ENCODE measurements around the gene AATF. TPM values are rescaled to one million over a fixed set of nuclear protein-coding genes. Genes with fewer than 3 reads are reported as not detected.

Gene AATF
- polyA plus RNA-seq, 3 donors, result 24.3 to 57.9 (median 41.1) TPM

GRCh38 chr17:37089956-37090355, 141.2 kb downstream of the AATF start:
- H3K4me1 ChIP-seq (ENCODE audit: control insufficient read depth in 1 of 2, insufficient read depth in 2 of 2, low read length in 2 of 2), result peaks cover 18 to 21% of the 10 kb centered on the region in 2 donors
- intact Hi-C loops (cut with micrococcal nuclease), result no loop called here
- peak overlapping the region; percentile 48 to 81 for H3K27ac ChIP-seq (ENCODE audit: low read depth in 1 of 2, low read length in 2 of 2)
- H3K36me3 ChIP-seq (replicated peaks in 1 of 2; ENCODE audit: control insufficient read depth in 1 of 2, insufficient read depth in 2 of 2, low read length in 2 of 2), result peaks cover 9 to 29% of the 10 kb centered on the region in 2 donors
- 0% methylated on average over 1 of the region's 7 CpGs for WGBS (ENCODE audit: insufficient coverage)
- H3K4me2 ChIP-seq (replicated peaks; ENCODE audit: extremely low read depth, low read length, poor library complexity, severe bottlenecking), result peak overlapping the region; percentile 44
- peak overlapping the region in 1 of 2 donors; percentile 71 for H3K4me3 Mint-ChIP-seq
- H3K9ac ChIP-seq (ENCODE audit: insufficient read depth, low read length, poor library complexity, severe bottlenecking), result peak overlapping the region; percentile 29
- peak overlapping the region; percentile 65 to 93 (median 87) for H3K27ac Mint-ChIP-seq
- DNase-seq, result peak; percentile 42 to 71 (median 44)
- H3K4me3 ChIP-seq (replicated peaks in 1 of 3; ENCODE audit: low read depth in 2 of 3, low read length in 3 of 3), result peak overlapping the region in 1 of 3 experiments; percentile 26
- no peaks in the 10 kb centered on the region for H3K79me2 ChIP-seq (ENCODE audit: insufficient read depth, low read length)
- H3K9me3 ChIP-seq (replicated peaks in 1 of 2; ENCODE audit: control insufficient read depth in 1 of 2, insufficient read depth in 1 of 2, low read length in 2 of 2), result no peaks in the 10 kb centered on the region
- TF ChIP-seq CTCF (IDR thresholded peaks at IDR 0.05), result no peak
- H3K27me3 ChIP-seq (ENCODE audit: control insufficient read depth in 2 of 2, insufficient read depth in 2 of 2, low read length in 2 of 2), result no peaks in the 10 kb centered on the region
- no peaks in the 10 kb centered on the region for H3K9me3 Mint-ChIP-seq
- no peaks in the 10 kb centered on the region for H4K20me1 ChIP-seq (ENCODE audit: insufficient read depth, low read length)
- peaks cover 0 to 4% (median 3%) of the 10 kb centered on the region in 3 donors for H3K27me3 Mint-ChIP-seq (ENCODE audit: low read depth in 3 of 3)
- peaks cover 23% of the 10 kb centered on the region for H3K4me1 Mint-ChIP-seq
- H3K36me3 Mint-ChIP-seq, result peaks cover 35 to 40% of the 10 kb centered on the region in 2 donors
- peak overlapping the region; percentile 69 for H2AFZ ChIP-seq (ENCODE audit: insufficient read depth, low read depth, low read length, poor library complexity, severe bottlenecking)

- H3K36me3 ChIP-seq (replicated peaks in 1 of 2; ENCODE audit: control insufficient read depth in 1 of 2, insufficient read depth in 2 of 2, low read length in 2 of 2), result peaks cover 10 to 31% of the 10 kb centered on the region in 2 donors
- peaks cover 36 to 43% of the 10 kb centered on the region in 2 donors for H3K36me3 Mint-ChIP-seq
- peaks cover 23% of the 10 kb centered on the region for H3K4me1 Mint-ChIP-seq
- H3K79me2 ChIP-seq (ENCODE audit: insufficient read depth, low read length), result no peaks in the 10 kb centered on the region
- H3K9ac ChIP-seq (ENCODE audit: insufficient read depth, low read length, poor library complexity, severe bottlenecking), result no peak overlapping the region
- no peaks in the 10 kb centered on the region for H3K27me3 ChIP-seq (ENCODE audit: control insufficient read depth in 2 of 2, insufficient read depth in 2 of 2, low read length in 2 of 2)
- H3K27ac Mint-ChIP-seq, result peak overlapping the region in 5 of 7 donors; percentile 55 to 93 (median 87)
- H3K9me3 Mint-ChIP-seq, result no peaks in the 10 kb centered on the region
- DNase-seq, result no peak
- no peak overlapping the region for H3K27ac ChIP-seq (ENCODE audit: low read depth in 1 of 2, low read length in 2 of 2)
- no peak overlapping the region for H3K4me2 ChIP-seq (replicated peaks; ENCODE audit: extremely low read depth, low read length, poor library complexity, severe bottlenecking)
- H3K4me3 ChIP-seq (replicated peaks in 1 of 3; ENCODE audit: low read depth in 2 of 3, low read length in 3 of 3), result no peak overlapping the region
- no peak for TF ChIP-seq CTCF (IDR thresholded peaks at IDR 0.05)
- H3K9me3 ChIP-seq (replicated peaks in 1 of 2; ENCODE audit: control insufficient read depth in 1 of 2, insufficient read depth in 1 of 2, low read length in 2 of 2), result no peaks in the 10 kb centered on the region
- peaks cover 18 to 21% of the 10 kb centered on the region in 2 donors for H3K4me1 ChIP-seq (ENCODE audit: control insufficient read depth in 1 of 2, insufficient read depth in 2 of 2, low read length in 2 of 2)
- no peak overlapping the region for H3K4me3 Mint-ChIP-seq
- intact Hi-C loops (cut with micrococcal nuclease), result no loop called here
- no peaks in the 10 kb centered on the region for H4K20me1 ChIP-seq (ENCODE audit: insufficient read depth, low read length)
- WGBS (ENCODE audit: insufficient coverage), result no CpG with 5 or more reads among the region's 3 CpGs
- H2AFZ ChIP-seq (ENCODE audit: insufficient read depth, low read depth, low read length, poor library complexity, severe bottlenecking), result peak overlapping the region; percentile 69
- H3K27me3 Mint-ChIP-seq (ENCODE audit: low read depth in 3 of 3), result peaks cover 0 to 4% (median 3%) of the 10 kb centered on the region in 3 donors
Measured at GRCh38 chr17:37090941-37091340, 142.2 kb downstream of the AATF start.
